Activated CD4-positive, alpha-beta memory T cell treated with anti-CD3 and anti-CD28 coated beads, Interleukin-2, amount 10 ng/mL, durations not matched to agents 7 days and 5 days (primary cell): ENCODE measurements around the gene INSIG2. TPM values are rescaled to one million over a fixed set of nuclear protein-coding genes. Genes with fewer than 3 reads are reported as not detected.
"Not testable (repeated sequence)": the region's sequence is repeated elsewhere in the genome, so short reads cannot be mapped to it uniquely, and the experiment has no call there.

Experiments used
- CTCF ChIA-PET: fragments of 350-600 bp; sonication (Branson Sonifier 250); formaldehyde crosslinking; loops from one replicate; lab custom pipeline; 2021; ENCODE audit warnings: antibody characterized with exemption, inconsistent platforms; lab: Charles Lee
- POLR2A ChIA-PET: fragments of 350-600 bp; sonication (Branson Sonifier 250); formaldehyde crosslinking; loops from one replicate; lab custom pipeline; 2021; ENCODE audit warnings: antibody characterized with exemption; lab: Charles Lee
- DNase-seq: peaks from one replicate; pipeline ENCODE4 v3.0.0-alpha.2; 2020
- H3K27ac Mint-ChIP-seq: one replicate; pipeline ENCODE4 v1.8.0; 2021; ENCODE audit warnings: mild to moderate bottlenecking, mixed read lengths
- H3K27me3 Mint-ChIP-seq: one replicate; pipeline ENCODE4 v1.8.0; 2021; ENCODE audit warnings: mixed read lengths
- H3K36me3 Mint-ChIP-seq: one replicate; pipeline ENCODE4 v1.8.0; 2021; ENCODE audit warnings: low read depth, mixed read lengths
- H3K4me1 Mint-ChIP-seq: one replicate; pipeline ENCODE4 v1.8.0; 2021; ENCODE audit warnings: mixed read lengths
- H3K4me3 Mint-ChIP-seq: one replicate; pipeline ENCODE4 v1.8.0; 2021; ENCODE audit warnings: mild to moderate bottlenecking, mixed read lengths
- H3K9me3 Mint-ChIP-seq: one replicate; pipeline ENCODE4 v1.8.0; 2021; ENCODE audit warnings: mixed read lengths
- total RNA-seq, 2 experiments: library from RNA; stranded (reverse); gene quantifications; one replicate each; pipeline ENCODE4 v1.2.3, GENCODE V29; 2021

INSIG2 gene
- total RNA-seq, 2 experiments from 2014 or later, result 38.2 to 40.9 TPM

DNA sequence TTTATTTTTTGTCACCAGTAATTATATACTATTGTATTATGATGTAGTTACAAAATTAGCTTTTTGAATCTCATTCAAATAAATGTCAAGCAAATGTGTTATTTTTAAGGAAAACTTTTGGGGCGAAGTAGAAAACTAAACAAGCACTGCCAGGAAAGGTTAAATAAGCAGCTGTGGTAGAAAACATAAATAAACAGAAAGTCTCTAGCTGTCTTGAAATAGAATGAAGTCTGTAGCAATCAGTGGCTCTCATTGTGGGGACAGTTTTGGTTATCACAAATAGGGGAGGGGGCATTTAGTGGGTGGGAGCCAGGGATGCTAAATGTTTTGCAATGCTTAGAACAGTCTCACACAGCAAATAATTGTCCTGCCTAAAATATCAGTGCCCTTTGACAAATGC lies 3.4 kb downstream of the INSIG2 start:
- Mint-ChIP-seq H3K27me3 (no peaks in the 10 kb centered on the region), H3K27ac (no peak overlapping the region), H3K4me1 (peaks cover 34% of the 10 kb centered on the region), H3K9me3 (no peaks in the 10 kb centered on the region), H3K4me3 (no peak overlapping the region), H3K36me3 (peaks cover 13% of the 10 kb centered on the region)
- no peak for DNase-seq
- CTCF ChIA-PET, result interaction anchor here (1.6 kb wide), 2 partner anchors 45 to 277 kb away, joined by 3 to 4 read pairs; partner anchors contain the start of gene DDX18
- POLR2A ChIA-PET, result no interaction called here

DNA sequence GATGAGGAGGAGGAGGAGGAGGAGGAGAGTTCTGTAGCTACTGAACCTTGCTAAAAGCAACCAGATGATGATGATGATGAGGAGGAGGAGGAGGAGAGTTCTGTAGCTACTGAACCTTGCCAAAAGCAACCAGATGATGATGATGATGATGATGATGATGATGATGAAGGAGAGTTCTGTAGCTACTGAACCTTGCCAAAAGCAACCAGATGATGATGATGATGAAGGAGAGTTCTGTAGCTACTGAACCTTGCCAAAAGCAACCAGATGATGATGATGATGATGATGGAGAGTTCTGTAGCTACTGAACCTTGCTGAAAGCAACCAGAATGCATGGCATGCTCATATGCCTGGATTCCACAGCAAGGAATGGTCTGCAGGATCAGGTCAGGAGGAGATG lies 5.8 kb downstream of the INSIG2 start:
- H3K9me3 Mint-ChIP-seq, H3K27me3 Mint-ChIP-seq, H3K27ac Mint-ChIP-seq, CTCF ChIA-PET, DNase-seq, H3K4me3 Mint-ChIP-seq: not testable (repeated sequence)
- POLR2A ChIA-PET, result interaction anchor here (0.9 to 1.6 kb wide), 2 partner anchors 9 to 14 kb away, joined by 3 to 5 read pairs; no protein-coding TSS in a partner anchor
- Mint-ChIP-seq H3K36me3 (peaks cover 25% of the 10 kb centered on the region), H3K4me1 (peaks cover 45% of the 10 kb centered on the region)

DNA sequence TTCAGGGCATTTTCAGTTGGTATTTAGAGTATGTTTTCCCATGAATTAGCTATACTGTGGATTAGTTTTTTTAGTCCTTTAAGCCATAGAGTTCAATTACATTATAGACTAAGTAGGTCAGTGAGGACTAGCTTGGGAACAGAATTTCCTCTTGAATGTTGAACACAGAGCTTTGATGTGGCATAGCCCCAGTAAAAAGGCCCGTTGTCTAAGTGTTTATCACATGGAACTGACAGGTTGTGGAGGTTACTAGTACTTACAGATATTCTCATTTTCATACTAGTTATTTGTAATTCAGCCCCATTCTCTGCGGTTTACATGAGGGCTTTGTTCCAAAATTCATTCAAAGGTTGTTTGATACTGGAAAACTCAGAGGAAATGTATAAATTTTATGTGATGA lies 6.2 kb downstream of the INSIG2 start:
- ChIA-PET POLR2A (interaction anchor here (0.9 to 1.6 kb wide), 3 partner anchors 9 to 67 kb away, joined by 3 to 5 read pairs (median 3); no protein-coding TSS in a partner anchor), CTCF (no interaction called here)
- no peak for DNase-seq
- Mint-ChIP-seq H3K4me1 (peaks cover 45% of the 10 kb centered on the region), H3K27ac (no peak overlapping the region), H3K27me3 (no peaks in the 10 kb centered on the region), H3K9me3 (no peaks in the 10 kb centered on the region), H3K4me3 (no peak overlapping the region), H3K36me3 (peaks cover 25% of the 10 kb centered on the region)

DNA sequence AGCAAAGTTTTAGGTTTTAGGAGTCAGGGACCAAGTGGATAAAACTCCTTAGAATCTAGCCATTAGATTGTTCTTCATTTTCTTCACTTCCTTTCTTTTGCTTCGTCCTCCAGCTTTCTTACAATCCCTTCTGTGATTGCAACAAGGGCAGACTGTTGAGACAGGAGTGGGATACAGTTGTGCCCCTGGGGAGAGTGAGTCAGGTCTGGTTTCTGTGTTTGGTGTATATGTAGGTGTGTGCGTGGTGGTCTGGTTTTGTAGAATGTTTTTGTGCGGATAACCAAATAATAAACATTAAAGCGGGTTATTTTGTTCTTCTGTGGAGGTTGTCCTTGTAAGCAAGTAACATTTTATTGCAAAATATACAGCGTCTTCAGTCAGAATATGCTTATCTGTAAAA lies 7.3 kb downstream of the INSIG2 start:
- DNase-seq, result no peak
- CTCF ChIA-PET, result no interaction called here
- Mint-ChIP-seq H3K4me1 (peaks cover 42% of the 10 kb centered on the region), H3K36me3 (peaks cover 34% of the 10 kb centered on the region), H3K27me3 (no peaks in the 10 kb centered on the region), H3K9me3 (no peaks in the 10 kb centered on the region), H3K27ac (no peak overlapping the region), H3K4me3 (no peak overlapping the region)
- POLR2A ChIA-PET, result no interaction called here

DNA sequence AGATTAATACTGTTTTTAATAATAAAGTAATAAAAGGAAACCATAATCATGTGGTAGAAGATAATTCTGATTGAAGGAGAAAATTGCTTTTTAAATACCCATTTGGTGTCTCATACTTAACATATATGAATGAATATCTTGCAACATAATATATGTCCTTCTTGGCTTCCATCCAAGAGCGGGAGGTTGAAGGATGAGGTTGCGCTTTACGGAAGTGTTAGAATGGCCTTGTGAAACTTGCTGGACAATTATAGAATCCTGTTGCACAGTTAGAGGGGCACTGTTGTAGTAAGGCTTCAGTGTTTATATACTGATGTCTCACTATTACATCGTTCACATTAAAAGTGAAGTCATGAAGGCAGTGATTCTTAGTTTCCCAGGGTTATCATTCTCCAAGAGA lies 9.4 kb downstream of the INSIG2 start:
- no peak overlapping the region for H3K4me3 Mint-ChIP-seq
- no peaks in the 10 kb centered on the region for H3K27me3 Mint-ChIP-seq
- H3K9me3 Mint-ChIP-seq, result no peaks in the 10 kb centered on the region
- H3K4me1 Mint-ChIP-seq, result peaks cover 36% of the 10 kb centered on the region
- peaks cover 44% of the 10 kb centered on the region for H3K36me3 Mint-ChIP-seq
- no peak overlapping the region for H3K27ac Mint-ChIP-seq
- POLR2A ChIA-PET, result no interaction called here
- CTCF ChIA-PET, result interaction anchor here (1.0 kb wide), 1 partner anchor 9 kb away, joined by 3 read pairs; the partner anchor contains the start of gene INSIG2
- no peak for DNase-seq

DNA sequence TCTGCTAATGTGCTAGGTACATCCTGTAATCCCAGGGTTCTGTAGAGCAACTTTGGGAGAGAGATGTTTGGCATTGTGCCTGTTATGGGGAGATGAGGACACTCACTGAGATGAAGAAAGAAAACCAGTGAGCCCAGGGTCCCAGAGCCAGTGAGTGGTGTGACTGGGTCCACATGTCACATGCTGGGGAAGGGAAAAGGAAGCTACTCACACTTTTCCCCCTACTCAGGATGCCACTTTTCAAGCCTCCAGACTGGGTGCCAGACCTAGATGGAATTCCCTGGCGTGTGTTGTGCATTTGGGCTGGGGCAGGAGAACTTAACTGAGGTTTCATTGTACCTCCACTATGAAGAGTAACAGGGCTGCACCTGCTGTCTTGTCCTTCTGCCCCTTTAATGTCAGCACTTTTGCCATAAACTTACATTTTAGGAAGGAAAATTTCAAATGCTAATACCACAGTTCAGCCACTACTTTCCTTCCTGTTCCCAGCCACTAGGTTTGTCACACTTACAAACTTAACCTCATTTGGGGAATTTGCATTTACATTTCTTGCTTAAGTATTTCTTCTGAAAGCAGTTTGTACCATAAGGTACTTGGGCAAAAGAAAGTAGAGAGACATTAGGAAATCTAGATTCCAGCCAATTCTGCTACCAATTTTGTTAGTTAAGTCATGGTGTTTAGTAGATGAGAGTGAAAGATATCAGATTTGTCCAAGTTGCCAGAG lies 10.2 kb downstream of the INSIG2 start:
- Mint-ChIP-seq H3K27ac (no peak overlapping the region), H3K4me1 (peaks cover 36% of the 10 kb centered on the region), H3K4me3 (no peak overlapping the region), H3K36me3 (peaks cover 43% of the 10 kb centered on the region), H3K27me3 (no peaks in the 10 kb centered on the region), H3K9me3 (no peaks in the 10 kb centered on the region)
- no peak for DNase-seq
- ChIA-PET POLR2A (no interaction called here), CTCF (no interaction called here)

DNA sequence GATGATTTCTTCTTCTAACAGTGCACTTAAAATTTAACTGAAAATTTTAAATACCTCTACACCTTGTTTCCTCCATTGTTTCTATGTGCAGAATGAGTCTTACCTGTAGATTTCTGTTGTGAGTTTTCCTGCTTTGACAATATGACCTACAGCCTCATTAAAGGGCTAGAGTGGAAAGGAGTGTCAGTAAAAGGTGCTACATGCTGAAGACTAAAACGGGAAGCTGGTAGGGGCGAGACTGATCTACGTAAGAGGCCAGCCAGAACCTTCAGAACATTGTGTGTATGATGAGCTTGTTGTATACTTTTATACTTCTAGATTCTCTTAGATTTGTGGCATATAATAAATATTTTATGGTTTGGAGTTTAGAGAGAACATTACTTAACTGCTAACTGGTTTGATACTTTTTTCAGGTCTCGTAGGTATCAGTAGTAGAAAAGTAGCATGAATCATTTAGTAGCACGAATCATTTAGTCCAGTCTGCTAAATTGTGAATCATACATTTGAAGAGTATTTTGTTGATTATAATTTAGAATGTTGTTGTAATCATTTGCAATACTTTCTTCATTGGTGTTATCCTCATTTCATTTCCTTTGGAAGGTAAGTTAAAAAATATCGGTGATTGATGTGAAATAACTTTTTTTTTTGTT lies 14.3 kb downstream of the INSIG2 start:
- Mint-ChIP-seq H3K9me3 (no peaks in the 10 kb centered on the region), H3K4me3 (no peak overlapping the region), H3K27me3 (no peaks in the 10 kb centered on the region), H3K27ac (no peak overlapping the region), H3K36me3 (peaks cover 64% of the 10 kb centered on the region), H3K4me1 (peaks cover 34% of the 10 kb centered on the region)
- POLR2A ChIA-PET, result interaction anchor here (0.9 kb wide), 1 partner anchor 13 kb away, joined by 3 read pairs; no protein-coding TSS in a partner anchor
- CTCF ChIA-PET, result no interaction called here
- no peak for DNase-seq

DNA sequence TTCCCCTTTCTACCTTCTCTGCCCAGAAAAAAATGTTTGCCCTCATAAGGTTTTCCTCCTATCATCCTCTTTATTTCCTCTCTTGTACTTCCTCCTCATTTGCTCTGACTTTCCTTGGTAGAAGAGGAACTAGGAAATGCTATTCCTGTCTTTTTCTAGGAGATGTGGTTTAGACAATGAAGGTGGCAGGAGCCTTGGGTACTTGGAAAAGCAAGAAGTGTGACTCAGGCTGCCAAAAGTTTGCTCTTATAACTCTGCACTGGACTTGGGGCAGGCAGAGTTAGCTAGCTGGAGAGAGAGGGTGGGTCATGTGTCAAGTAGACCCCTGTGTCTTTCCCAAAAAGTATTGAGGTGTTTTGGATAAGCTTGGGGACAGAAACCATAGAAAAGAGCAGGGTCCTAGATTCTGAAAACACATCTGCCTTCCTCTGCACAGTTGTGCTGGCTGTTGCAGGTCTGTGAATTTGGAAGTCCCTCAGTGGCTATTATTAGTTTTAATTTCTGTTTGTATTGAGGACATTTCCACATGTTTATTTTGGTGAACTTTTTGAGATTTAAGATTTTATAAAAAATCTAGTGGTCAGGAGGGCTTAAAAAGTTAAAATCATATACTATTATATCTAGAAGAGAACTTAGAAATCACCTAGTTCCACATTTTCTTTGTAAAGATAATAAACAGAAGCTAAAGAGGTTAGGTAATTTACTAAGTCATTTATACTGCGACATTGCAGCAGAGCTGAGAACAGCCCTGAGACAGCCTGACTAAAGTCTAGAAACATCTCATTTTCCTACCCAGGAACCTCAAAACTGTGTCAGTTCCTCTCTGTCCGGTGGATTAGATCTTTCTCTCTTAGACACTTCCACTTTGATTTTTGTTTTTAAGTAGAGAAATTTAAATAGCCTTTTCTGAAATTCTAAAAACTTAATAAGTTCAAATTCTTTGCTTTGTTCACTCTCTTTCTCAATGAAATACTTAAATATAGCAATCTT lies 16.0 kb downstream of the INSIG2 start:
- Mint-ChIP-seq H3K4me1 (peaks cover 20% of the 10 kb centered on the region), H3K27ac (no peak overlapping the region), H3K9me3 (no peaks in the 10 kb centered on the region), H3K36me3 (peaks cover 69% of the 10 kb centered on the region), H3K4me3 (no peak overlapping the region), H3K27me3 (no peaks in the 10 kb centered on the region)
- POLR2A ChIA-PET, result interaction anchor here (0.8 kb wide), 1 partner anchor 14 kb away, joined by 3 read pairs; no protein-coding TSS in a partner anchor
- CTCF ChIA-PET, result no interaction called here
- DNase-seq, result no peak

DNA sequence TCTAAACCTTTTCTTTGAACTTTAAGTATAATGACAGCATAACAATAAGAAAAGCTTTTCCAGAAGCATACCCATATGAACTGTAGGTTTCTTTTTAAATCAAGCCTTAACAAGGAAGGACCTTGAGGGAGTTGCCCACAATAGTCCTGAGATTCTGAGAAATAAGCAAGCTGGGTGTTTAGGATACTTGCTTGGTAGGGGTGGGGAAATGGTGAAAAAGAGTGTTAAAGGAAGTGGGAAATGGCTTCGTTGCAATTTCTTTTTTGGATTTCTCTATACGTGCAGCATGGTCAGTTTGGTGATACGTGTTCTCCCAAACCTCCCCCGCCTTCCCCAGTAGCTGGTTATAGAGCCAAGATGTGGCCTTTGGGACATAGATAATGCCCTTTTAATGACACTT lies 17.2 kb downstream of the INSIG2 start:
- Mint-ChIP-seq H3K27ac (no peak overlapping the region), H3K36me3 (peaks cover 70% of the 10 kb centered on the region), H3K4me3 (no peak overlapping the region), H3K9me3 (no peaks in the 10 kb centered on the region), H3K27me3 (no peaks in the 10 kb centered on the region), H3K4me1 (peaks cover 16% of the 10 kb centered on the region)
- no peak for DNase-seq
- ChIA-PET POLR2A (no interaction called here), CTCF (interaction anchor here (1.2 kb wide), 1 partner anchor 59 kb away, joined by 3 read pairs; no protein-coding TSS in a partner anchor)

DNA sequence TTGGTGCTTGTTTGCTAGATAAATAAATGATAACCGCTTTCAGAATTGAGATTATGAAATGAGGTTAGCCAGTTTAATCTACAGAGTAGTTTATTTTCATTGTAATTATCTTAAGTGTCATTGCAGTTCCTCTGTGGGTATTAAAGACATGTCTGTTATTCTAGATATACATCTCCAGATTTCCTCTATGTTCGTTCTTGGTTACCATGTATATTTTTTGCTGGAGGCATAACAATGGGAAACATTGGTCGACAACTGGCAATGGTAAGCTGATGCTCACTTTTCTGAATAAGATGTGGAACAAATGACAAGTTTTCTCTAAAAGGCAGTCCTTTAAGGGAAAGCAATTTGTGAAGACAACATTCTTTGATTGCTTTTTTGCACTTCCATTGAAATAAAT lies 18.7 kb downstream of the INSIG2 start:
- CTCF ChIA-PET, result no interaction called here
- H3K27me3 Mint-ChIP-seq, result no peaks in the 10 kb centered on the region
- H3K4me3 Mint-ChIP-seq, result no peak overlapping the region
- POLR2A ChIA-PET, result no interaction called here
- H3K4me1 Mint-ChIP-seq, result peaks cover 18% of the 10 kb centered on the region
- no peaks in the 10 kb centered on the region for H3K9me3 Mint-ChIP-seq
- H3K36me3 Mint-ChIP-seq, result peaks cover 68% of the 10 kb centered on the region
- no peak for DNase-seq
- H3K27ac Mint-ChIP-seq, result no peak overlapping the region

DNA sequence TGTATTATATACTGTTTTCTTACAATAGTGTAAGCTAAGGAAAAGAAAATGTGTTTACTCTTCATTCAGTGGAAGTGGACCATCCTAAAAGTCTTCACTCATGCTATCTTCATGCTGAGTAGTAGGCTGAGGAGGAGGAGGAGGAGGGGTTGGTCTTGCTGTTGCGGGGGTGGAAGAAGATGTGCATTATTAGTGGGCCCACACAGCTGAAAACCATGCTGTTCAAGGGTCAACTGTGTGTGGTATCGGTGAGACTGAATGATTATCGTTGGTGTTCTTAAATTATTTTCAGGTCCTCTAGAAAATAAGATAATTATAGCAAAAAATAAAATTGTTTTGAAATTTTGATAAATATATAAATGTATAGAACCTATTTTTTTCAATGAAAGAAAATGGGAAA lies 22.0 kb downstream of the INSIG2 start:
- Mint-ChIP-seq H3K4me3 (no peak overlapping the region), H3K4me1 (peaks cover 15% of the 10 kb centered on the region), H3K27ac (no peak overlapping the region), H3K9me3 (no peaks in the 10 kb centered on the region), H3K27me3 (no peaks in the 10 kb centered on the region), H3K36me3 (peaks cover 60% of the 10 kb centered on the region)
- ChIA-PET CTCF (no interaction called here), POLR2A (no interaction called here)
- no peak for DNase-seq

DNA sequence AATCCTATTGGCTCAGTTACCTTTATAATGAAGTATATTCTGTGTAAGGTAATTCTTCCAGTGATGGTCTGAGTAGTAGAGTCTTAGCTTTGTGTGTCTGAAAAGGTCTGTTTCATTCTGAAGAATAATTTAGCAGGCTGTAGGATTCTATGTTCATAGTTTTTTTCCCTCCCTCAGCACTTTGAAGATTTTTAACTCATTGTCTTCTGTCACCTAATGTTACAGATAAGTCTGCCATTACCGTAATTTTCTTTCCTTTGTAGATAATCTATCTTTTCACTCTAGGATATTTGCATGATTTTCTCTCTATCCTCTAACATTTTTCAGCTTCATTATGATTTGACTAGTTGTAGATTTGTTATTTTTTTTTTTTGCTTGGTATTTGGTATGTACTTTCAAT lies 22.7 kb downstream of the INSIG2 start:
- Mint-ChIP-seq H3K4me1 (peaks cover 12% of the 10 kb centered on the region), H3K4me3 (no peak overlapping the region), H3K9me3 (no peaks in the 10 kb centered on the region), H3K27ac (no peak overlapping the region), H3K36me3 (peaks cover 53% of the 10 kb centered on the region), H3K27me3 (no peaks in the 10 kb centered on the region)
- POLR2A ChIA-PET, result no interaction called here
- no peak for DNase-seq
- CTCF ChIA-PET, result no interaction called here
